DND-41 (cell line): ENCODE measurements around the gene INO80.

Experiments used
- ATAC-seq: fragments of 200-7000 bp; cut with Tn5 transposase; 3 replicates; pipeline ENCODE4 v1.9.1; 2021; ENCODE audit warnings: low read depth; ENCODE audit not compliant: insufficient read depth
- DNase-seq: peaks from one replicate; pipeline ENCODE4 v3.0.0-alpha.2; 2020
- H2AFZ ChIP-seq: 2 replicates; pipeline ENCODE4 v1.6.0; 2012; ENCODE audit warnings: low read depth, low read length
- H3K27ac ChIP-seq: 2 replicates; pipeline ENCODE4 v1.5.1; 2012; ENCODE audit warnings: low read length, inconsistent platforms
- H3K27me3 ChIP-seq: fragments of 200-600 bp; sonication (generic); 2 replicates; pipeline ENCODE4 v1.6.0; 2012; ENCODE audit warnings: low read length, mild to moderate bottlenecking, inconsistent platforms; ENCODE audit not compliant: insufficient read depth, poor library complexity
- H3K36me3 ChIP-seq: 2 replicates; pipeline ENCODE4 v1.5.1; 2012; ENCODE audit warnings: low read length, inconsistent platforms; ENCODE audit not compliant: insufficient read depth
- H3K4me1 ChIP-seq: 2 replicates; pipeline ENCODE4 v1.5.1; 2012; ENCODE audit warnings: mild to moderate bottlenecking, low read length; ENCODE audit not compliant: insufficient read depth
- H3K4me2 ChIP-seq: 2 replicates; pipeline ENCODE4 v1.6.0; 2012; ENCODE audit warnings: mild to moderate bottlenecking, moderate library complexity, low read length, inconsistent platforms; ENCODE audit not compliant: insufficient read depth
- H3K4me3 ChIP-seq, 2 experiments: fragments of 200-600 bp in 1 of 2; shearing (Covaris generic) in 1 of 2; 2 replicates each; pipeline ENCODE4 v1.5.1; 2012 to 2016; ENCODE audit warnings: inconsistent platforms in 2 of 2, low read length in 2 of 2, mild to moderate bottlenecking in 2 of 2, low read depth in 1 of 2, moderate library complexity in 1 of 2
- H3K79me2 ChIP-seq: 2 replicates; pipeline ENCODE4 v1.6.0; 2012; ENCODE audit warnings: low read length, inconsistent platforms; ENCODE audit not compliant: insufficient read depth
- H3K9ac ChIP-seq: 2 replicates; pipeline ENCODE4 v1.6.0; 2012; ENCODE audit warnings: low read depth, mild to moderate bottlenecking, inconsistent platforms, low read length, moderate library complexity
- H3K9me3 ChIP-seq: 2 replicates; pipeline ENCODE4 v1.5.1; 2012; ENCODE audit warnings: low read length, moderate library complexity, mild to moderate bottlenecking, inconsistent platforms; ENCODE audit not compliant: insufficient read depth, severe bottlenecking
- H4K20me1 ChIP-seq: 2 replicates; pipeline ENCODE4 v1.6.0; 2012; ENCODE audit warnings: low read length; ENCODE audit not compliant: insufficient read depth
- EZH2 ChIP-seq: IDR thresholded peaks from 3 replicates; pipeline ENCODE4 v1.6.1; 2012; ENCODE audit warnings: borderline replicate concordance, low read depth, mild to moderate bottlenecking, moderate library complexity, low read length, inconsistent platforms; ENCODE audit not compliant: severe bottlenecking
- TF ChIP-seq, protein P1 (sequence below): IDR thresholded peaks from 2 replicates; pipeline ENCODE4 v1.5.1; 2012; ENCODE audit warnings: borderline replicate concordance, low read length, moderate library complexity, mild to moderate bottlenecking; ENCODE audit not compliant: poor library complexity, severe bottlenecking; ENCODE audit errors: extremely low read depth

INO80 gene

DNA sequence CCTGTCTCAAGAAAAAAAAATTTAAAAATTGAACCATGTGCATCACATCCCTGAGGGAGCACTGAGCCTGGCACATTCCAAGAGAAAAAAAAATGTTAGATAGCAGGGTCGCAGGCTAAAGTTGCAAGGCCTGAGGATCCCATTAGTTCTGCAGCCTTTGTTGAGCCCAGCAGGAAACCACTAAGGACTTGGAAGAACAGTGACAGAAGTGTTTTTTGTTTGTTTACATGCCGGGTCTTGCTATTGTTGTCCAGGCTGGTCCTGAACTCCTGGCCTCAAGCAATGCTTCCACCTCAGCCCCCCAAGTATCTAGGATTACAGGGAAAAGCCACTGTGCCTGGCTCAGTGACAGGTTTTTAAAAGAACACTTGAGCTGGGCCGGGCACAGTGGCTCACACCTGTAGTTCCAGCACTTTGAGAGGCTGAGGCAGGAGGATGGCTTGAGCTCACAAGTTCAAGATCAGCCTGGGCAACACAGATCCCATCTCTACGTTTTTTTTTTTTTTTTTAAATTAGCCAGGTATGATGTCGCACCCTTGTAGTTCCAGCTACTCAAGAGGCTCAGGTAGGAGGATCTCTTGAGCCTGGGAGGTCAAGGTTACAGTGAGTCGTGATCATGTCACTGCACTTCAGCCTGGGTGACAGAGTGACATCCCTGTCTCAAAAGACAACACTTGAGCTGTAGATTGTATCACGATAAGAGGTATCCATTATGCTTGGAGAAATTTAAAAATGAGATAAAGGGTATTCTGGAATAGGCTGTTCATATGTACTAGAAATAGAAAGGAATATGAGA lies 147.6 kb downstream of the INO80 start:
- H2AFZ ChIP-seq = no peak overlapping the region
- H3K27me3 ChIP-seq = no peaks in the 10 kb centered on the region
- H3K4me3 ChIP-seq = no peak overlapping the region
- DNase-seq (no peak), ATAC-seq (no peak)
- no peaks in the 10 kb centered on the region for H3K9me3 ChIP-seq
- H3K27ac ChIP-seq = no peak overlapping the region
- no peaks in the 10 kb centered on the region for H3K36me3 ChIP-seq
- H4K20me1 ChIP-seq = no peaks in the 10 kb centered on the region
- H3K4me1 ChIP-seq = no peaks in the 10 kb centered on the region
- H3K9ac ChIP-seq = no peak overlapping the region
- TF ChIP-seq, protein P1, sequence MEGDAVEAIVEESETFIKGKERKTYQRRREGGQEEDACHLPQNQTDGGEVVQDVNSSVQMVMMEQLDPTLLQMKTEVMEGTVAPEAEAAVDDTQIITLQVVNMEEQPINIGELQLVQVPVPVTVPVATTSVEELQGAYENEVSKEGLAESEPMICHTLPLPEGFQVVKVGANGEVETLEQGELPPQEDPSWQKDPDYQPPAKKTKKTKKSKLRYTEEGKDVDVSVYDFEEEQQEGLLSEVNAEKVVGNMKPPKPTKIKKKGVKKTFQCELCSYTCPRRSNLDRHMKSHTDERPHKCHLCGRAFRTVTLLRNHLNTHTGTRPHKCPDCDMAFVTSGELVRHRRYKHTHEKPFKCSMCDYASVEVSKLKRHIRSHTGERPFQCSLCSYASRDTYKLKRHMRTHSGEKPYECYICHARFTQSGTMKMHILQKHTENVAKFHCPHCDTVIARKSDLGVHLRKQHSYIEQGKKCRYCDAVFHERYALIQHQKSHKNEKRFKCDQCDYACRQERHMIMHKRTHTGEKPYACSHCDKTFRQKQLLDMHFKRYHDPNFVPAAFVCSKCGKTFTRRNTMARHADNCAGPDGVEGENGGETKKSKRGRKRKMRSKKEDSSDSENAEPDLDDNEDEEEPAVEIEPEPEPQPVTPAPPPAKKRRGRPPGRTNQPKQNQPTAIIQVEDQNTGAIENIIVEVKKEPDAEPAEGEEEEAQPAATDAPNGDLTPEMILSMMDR = no peak
- no peak for TF ChIP-seq EZH2
- no peaks in the 10 kb centered on the region for H3K79me2 ChIP-seq
- H3K4me2 ChIP-seq = no peak overlapping the region

DNA sequence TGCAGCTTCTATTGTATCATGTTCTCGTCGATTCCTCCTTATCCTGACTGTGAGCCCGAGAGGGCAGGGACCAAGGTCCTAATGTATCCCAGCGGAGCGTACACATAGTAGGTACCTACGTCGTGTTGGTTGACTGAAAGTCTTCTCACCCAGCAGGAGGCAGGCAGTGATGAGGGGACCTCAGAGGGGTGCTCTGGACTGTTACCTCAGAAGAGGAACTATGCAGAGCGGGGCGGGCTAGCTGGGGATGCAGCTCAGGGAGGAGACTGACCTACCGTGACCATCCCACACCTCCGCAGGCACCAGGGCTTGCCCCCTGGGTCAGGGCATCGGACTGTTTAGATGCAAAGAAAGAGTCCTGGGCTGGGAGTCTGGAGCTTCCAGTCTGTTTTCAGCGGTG lies 151.4 kb downstream of the INO80 start:
- Histone ChIP-seq H2AFZ (no peak overlapping the region), H3K9ac (no peak overlapping the region), H4K20me1 (no peaks in the 10 kb centered on the region), H3K4me2 (no peak overlapping the region), H3K4me3 (no peak overlapping the region), H3K27ac (no peak overlapping the region), H3K4me1 (no peaks in the 10 kb centered on the region), H3K9me3 (no peaks in the 10 kb centered on the region), H3K36me3 (no peaks in the 10 kb centered on the region), H3K79me2 (no peaks in the 10 kb centered on the region), H3K27me3 (no peaks in the 10 kb centered on the region)
- no peak for TF ChIP-seq EZH2
- TF ChIP-seq, protein P1 = no peak
- DNase-seq (no peak), ATAC-seq (no peak)

DNA sequence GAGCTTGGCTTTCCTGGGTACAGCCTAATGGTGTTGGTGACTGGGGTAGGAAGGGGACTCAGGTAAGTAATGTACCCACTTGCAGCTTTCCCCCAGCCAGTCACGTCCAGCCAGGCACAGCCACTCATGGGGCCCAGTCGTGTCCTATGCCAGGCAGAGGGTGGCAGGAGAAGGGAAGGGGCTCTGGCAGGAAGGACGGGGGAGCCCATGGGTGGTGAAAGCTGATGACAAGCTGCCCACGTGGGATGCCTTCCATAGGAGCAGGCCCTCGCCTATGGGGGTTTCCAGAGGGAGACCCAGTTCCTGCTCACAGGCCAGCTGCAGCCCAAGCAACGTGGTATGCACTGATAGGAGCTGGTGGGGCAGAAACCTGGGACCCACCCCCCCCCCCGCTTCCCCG lies 152.1 kb downstream of the INO80 start:
- Histone ChIP-seq H3K9me3 (no peaks in the 10 kb centered on the region), H3K27me3 (no peaks in the 10 kb centered on the region), H3K9ac (no peak overlapping the region), H2AFZ (no peak overlapping the region), H3K4me3 (no peak overlapping the region), H3K27ac (no peak overlapping the region), H3K36me3 (no peaks in the 10 kb centered on the region), H3K4me1 (no peaks in the 10 kb centered on the region), H4K20me1 (no peaks in the 10 kb centered on the region), H3K4me2 (no peak overlapping the region), H3K79me2 (no peaks in the 10 kb centered on the region)
- DNase-seq (no peak), ATAC-seq (no peak)
- TF ChIP-seq EZH2 = no peak
- TF ChIP-seq, protein P1 = no peak
